ENCODE measurements around the gene ERFL.

The ERFL gene

GRCh38 chr19:41913538-41914423 is 14.5 kb downstream of the ERFL start:
- no peak for DNase-seq (ENCODE audit: low read depth in 2 of 2)

- no peak for DNase-seq (ENCODE audit: low read depth in 2 of 2)
Observed at GRCh38 chr19:41912899-41913537, 15.2 kb downstream of the ERFL start.

- DNase-seq (ENCODE audit: low read depth in 2 of 2), result no peak
Observed at GRCh38 chr19:41911889-41912731, 16.1 kb downstream of the ERFL start.

- no peak for DNase-seq (ENCODE audit: low read depth in 2 of 2)
Observed at GRCh38 chr19:41910992-41911888, 17.0 kb downstream of the ERFL start.

GRCh38 chr19:41910240-41910991 is 17.8 kb downstream of the ERFL start:
- no peak for DNase-seq (ENCODE audit: low read depth in 2 of 2)

GRCh38 chr19:41909706-41910105 is 18.5 kb downstream of the ERFL start:
- no peak for DNase-seq (ENCODE audit: low read depth in 2 of 2)

DNA sequence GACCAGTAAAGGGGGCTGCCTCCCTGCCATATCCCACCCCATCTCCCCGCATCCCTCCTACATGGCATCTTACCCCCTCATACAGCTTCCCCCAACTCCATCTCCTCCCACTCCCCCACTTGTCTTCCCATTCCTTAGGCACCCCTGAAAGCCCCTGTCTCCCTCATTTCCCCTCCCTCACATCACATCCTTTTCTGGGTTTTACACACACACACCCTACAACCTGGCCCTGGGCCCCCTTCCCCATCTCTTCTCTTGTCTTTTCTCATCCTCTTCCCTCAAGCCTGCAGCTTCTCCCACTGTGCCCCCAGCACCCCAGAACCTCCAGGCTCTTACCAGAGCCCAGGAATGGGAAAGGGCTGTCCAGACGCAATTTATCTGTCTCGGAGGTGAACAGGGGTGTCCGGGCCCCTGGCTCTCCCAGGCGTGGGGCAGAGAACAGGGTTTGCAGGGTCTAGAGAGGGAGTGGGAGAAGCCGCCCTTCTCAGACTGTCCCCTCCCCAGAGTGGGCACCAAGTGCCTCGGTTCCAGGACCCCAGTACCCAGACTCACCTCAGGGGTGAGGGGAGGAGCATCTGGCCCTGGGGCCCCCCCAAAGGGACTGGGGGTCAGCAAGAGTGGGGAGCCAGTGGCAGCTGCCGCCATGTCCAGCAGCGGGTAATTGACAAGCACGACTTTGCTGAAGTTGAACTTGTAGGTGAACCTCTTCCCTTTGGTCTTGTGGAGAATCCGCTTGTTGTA is 19.4 kb downstream of the ERFL start:
- no peak for DNase-seq (ENCODE audit: low read depth in 2 of 2)

DNA sequence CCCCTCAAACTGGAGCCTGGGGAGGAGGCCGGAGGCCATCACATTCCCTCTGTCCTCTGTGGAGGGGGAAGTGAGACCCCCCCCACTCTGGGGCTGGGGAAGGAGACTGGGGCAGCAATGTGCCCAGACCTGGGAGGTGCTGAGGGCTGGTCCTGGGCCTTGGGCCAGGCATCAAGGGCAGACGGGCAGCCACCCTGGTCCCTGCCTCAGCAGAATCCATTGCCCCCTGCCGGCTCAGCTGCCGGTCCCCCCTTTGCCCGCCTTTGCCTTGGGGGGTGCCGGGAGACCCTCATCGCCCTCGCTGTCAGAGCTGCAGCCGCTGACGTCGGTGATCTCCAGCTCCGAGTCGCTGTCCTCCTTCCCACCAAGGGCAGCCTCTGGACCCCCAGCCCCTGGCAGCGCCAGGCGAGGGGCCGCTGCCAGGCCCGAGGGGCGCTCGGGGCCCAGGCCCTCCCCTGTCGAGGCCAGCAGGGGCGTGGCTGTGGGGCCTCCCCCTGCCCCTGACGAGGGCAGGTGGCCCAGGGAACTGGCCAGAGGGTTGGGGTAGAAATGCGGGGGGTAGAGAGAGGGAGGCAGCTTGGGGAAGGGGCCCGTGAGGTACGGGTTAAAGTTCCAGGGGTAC is 20.1 kb downstream of the ERFL start:
- DNase-seq (ENCODE audit: low read depth in 2 of 2), result no peak

DNA sequence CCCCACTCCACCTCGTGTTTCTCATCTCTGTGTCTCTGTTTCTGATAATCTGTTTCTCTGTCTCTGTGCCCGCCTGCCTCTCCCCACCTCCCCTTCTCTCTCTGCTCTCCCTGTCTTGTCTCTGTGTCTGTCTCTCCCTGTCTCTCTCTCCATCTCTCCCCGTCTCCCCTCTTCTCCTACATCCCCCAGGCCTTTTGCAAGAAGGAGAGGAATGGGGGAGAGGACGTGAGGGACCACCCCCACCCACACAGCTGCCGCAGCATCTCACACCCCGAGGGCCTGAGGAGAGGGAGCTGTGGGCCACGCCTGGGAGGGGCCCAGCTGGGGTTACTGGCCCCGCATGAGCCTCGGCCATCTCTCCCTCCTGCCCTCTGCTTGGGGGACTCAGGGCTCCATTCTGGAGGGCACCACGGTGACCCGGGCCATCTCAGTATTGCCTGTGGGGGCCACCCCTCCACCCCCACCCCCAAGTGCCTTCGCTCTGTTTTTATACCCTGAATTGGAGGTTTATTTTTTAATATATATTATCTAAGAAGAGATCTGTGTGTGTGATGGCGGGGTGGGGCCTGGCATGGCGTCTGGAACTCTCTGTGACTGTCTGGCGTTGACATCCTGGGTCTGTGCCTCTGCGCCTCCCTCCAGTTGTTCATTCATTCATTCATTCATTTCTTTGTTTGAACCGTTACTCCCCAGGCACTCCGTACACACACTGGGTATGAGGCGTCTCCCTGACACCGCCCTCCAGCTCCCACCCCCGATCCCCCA is 21.2 kb downstream of the ERFL start:
- DNase-seq (ENCODE audit: low read depth in 2 of 2), result no peak

GRCh38 chr19:41906271-41906670 is 22.0 kb downstream of the ERFL start:
- no peak for DNase-seq (ENCODE audit: low read depth in 2 of 2)

- DNase-seq (ENCODE audit: low read depth in 2 of 2), result no peak
Observed at GRCh38 chr19:41905273-41906002, 22.8 kb downstream of the ERFL start.

- no peak for DNase-seq (ENCODE audit: low read depth in 2 of 2)
Observed at GRCh38 chr19:41904118-41904870, 24.0 kb downstream of the ERFL start.

DNA sequence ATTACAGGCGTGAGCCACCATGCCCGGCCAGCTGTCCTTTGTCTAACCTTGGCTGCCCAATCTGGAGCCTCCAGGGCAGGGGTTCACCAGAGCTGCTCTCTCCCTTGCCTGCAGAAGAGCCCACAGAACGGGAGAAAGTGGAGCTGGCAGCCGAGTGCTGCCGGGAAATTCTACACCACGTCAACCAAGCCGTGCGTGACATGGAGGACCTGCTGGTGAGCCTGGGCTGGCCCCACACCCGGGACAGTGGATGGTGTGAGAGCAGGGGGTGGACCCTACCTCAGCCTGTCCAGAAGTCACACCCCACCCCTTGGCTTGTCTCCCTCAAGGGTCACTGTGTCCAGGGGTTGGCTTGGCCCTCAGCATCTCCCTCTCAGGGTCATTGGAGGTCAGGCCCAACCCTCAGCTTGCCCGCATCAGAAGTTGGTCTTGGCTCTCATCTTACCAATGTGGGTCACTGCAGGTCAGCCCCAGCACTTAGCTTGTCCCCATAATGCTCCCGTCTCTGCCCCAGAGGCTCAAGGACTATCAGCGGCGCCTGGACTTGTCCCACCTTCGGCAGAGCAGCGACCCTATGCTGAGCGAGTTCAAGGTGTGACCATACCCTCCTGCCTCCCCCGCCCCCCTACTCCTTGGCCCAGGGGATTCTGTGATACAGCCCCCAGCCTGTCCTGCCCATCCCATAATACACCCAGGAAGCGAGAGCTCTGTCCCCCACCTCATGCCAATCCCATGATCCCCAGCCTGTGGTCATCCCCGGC is 24.9 kb downstream of the ERFL start:
- no peak for DNase-seq (ENCODE audit: low read depth in 2 of 2)

DNA sequence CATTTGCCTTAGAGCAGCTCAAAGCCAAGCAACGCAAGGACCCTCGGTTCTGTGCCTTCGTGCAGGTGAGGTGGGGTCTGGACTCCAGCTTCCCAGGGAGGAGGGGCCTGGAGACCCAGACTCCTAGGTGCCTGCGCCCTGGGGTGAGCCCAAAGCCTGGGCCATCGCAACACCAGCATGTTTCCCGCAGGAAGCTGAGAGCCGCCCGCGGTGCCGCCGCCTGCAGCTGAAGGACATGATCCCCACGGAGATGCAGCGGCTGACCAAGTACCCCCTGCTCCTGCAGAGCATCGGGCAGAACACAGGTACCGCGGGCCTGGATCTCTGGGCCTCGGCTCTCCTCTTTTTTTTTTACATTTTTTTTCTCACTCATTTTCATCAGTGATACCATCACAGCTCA is 25.7 kb downstream of the ERFL start:
- DNase-seq (ENCODE audit: low read depth in 2 of 2), result no peak

DNA sequence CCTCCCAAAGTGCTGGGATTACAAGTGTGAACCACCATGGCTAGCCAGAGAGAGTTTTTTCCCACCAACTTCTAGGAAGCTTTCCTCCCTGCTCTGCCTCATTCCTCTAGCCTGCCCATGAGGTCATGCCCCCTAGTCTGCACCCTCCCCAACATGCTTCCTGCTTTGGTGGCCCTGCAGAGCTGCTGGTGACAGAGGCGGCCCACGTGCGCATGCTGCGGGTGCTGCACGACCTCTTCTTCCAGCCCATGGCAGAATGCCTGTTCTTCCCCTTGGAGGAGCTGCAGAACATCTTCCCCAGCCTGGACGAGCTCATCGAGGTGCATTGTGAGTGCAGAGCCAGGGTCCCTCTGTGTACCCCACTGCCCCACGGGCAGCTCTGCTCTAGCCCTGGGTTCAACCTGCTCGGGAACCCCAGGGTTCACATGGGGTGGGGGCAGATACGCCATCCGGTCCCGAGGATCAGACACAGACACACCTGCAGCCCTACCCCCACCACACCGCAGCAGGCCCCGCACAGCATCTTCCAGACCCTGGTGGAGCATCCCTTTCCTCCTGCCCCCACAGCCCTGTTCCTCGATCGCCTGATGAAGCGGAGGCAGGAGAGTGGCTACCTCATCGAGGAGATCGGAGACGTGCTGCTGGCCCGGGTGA is 26.4 kb downstream of the ERFL start:
- DNase-seq (ENCODE audit: low read depth in 2 of 2), result no peak

GRCh38 chr19:41898235-41898634 is 30.0 kb downstream of the ERFL start:
- no peak for DNase-seq (ENCODE audit: low read depth in 2 of 2)

Data from stimulated activated CD8-positive, alpha-beta memory T cell treated with anti-CD3 and anti-CD28 coated beads, Interleukin-15, amount 100 ng/mL, for 48 hours (primary cell).